ENCODE measurements around the gene AUNIP.

AUNIP gene

GRCh38 chr1:25847929-25848328 lies 11.3 kb downstream of the AUNIP start:
- Histone ChIP-seq H3K4me1 (ENCODE audit: control insufficient read depth, insufficient read depth, low read length) (peaks cover 3% of the 10 kb centered on the region; the same call in 1 of the 2 replicates), H3K36me3 (ENCODE audit: control insufficient read depth in 2 of 2, insufficient read depth in 1 of 2, low read length in 2 of 2) (no peaks in the 10 kb centered on the region), H3K9me3 (ENCODE audit: control insufficient read depth, insufficient read depth, low read depth, low read length) (no peaks in the 10 kb centered on the region), H3K27ac (ENCODE audit: extremely low read depth, low read depth, low read length) (no peak overlapping the region), H3K4me3 (ENCODE audit: low read depth, low read length) (no peak overlapping the region)
- CTCF ChIA-PET: interaction anchor here (0.6 kb wide), 1 partner anchor 397 kb away, joined by 4 read pairs; no protein-coding TSS in a partner anchor
- TF ChIP-seq ZNF426 (tag by site-specific recombination; IDR thresholded peaks at IDR 0.05) (no peak), ZBTB1 (tag by site-specific recombination; IDR thresholded peaks at IDR 0.05) (no peak), ZNF169 (tag by site-specific recombination; IDR thresholded peaks at IDR 0.05) (no peak), ZNF146 (tag by site-specific recombination; IDR thresholded peaks at IDR 0.05) (no peak), SP2 (tag by site-specific recombination; IDR thresholded peaks at IDR 0.05) (no peak), ZNF561 (tag by site-specific recombination; IDR thresholded peaks at IDR 0.05; ENCODE audit: borderline replicate concordance) (no peak), ZNF549 (tag by site-specific recombination; IDR thresholded peaks at IDR 0.05) (no peak), ZFP69B (tag by site-specific recombination; IDR thresholded peaks at IDR 0.05) (no peak)
- TF ChIP-seq, protein P1, sequence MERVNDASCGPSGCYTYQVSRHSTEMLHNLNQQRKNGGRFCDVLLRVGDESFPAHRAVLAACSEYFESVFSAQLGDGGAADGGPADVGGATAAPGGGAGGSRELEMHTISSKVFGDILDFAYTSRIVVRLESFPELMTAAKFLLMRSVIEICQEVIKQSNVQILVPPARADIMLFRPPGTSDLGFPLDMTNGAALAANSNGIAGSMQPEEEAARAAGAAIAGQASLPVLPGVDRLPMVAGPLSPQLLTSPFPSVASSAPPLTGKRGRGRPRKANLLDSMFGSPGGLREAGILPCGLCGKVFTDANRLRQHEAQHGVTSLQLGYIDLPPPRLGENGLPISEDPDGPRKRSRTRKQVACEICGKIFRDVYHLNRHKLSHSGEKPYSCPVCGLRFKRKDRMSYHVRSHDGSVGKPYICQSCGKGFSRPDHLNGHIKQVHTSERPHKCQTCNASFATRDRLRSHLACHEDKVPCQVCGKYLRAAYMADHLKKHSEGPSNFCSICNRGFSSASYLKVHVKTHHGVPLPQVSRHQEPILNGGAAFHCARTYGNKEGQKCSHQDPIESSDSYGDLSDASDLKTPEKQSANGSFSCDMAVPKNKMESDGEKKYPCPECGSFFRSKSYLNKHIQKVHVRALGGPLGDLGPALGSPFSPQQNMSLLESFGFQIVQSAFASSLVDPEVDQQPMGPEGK (tag by site-specific recombination; IDR thresholded peaks at IDR 0.05): no peak
- POLR2A ChIA-PET: interaction anchor here (1.5 kb wide), 1 partner anchor 27 kb away, joined by 3 read pairs; no protein-coding TSS in a partner anchor

GRCh38 chr1:25845664-25846063 lies 13.6 kb downstream of the AUNIP start:
- no peaks in the 10 kb centered on the region for H3K9me3 ChIP-seq (ENCODE audit: control insufficient read depth, insufficient read depth, low read depth, low read length)
- H3K4me1 ChIP-seq (ENCODE audit: control insufficient read depth, insufficient read depth, low read length): peaks cover 3% of the 10 kb centered on the region; the same call in 1 of the 2 replicates
- TF ChIP-seq KLF7 (tag by site-specific recombination; IDR thresholded peaks at IDR 0.05; ENCODE audit: borderline replicate concordance) (no peak), ZNF184 (tag by site-specific recombination; IDR thresholded peaks at IDR 0.05) (no peak), ZNF324 (tag by site-specific recombination; IDR thresholded peaks at IDR 0.05) (no peak), ZNF629 (tag by site-specific recombination; IDR thresholded peaks at IDR 0.05) (no peak), ZNF311 (tag by site-specific recombination; IDR thresholded peaks at IDR 0.05; ENCODE audit: borderline replicate concordance) (no peak), ZXDB (tag by site-specific recombination; IDR thresholded peaks at IDR 0.05) (no peak), ZNF707 (tag by site-specific recombination; IDR thresholded peaks at IDR 0.05) (no peak), OVOL3 (tag by site-specific recombination; IDR thresholded peaks at IDR 0.05) (no peak), ZNF544 (tag by site-specific recombination; IDR thresholded peaks at IDR 0.05) (no peak), ZNF18 (tag by site-specific recombination; IDR thresholded peaks at IDR 0.05) (no peak), ZNF843 (tag by site-specific recombination; IDR thresholded peaks at IDR 0.05) (no peak)
- no peak overlapping the region for H3K4me3 ChIP-seq (ENCODE audit: low read depth, low read length)
- H3K36me3 ChIP-seq (ENCODE audit: control insufficient read depth in 2 of 2, insufficient read depth in 1 of 2, low read length in 2 of 2): no peaks in the 10 kb centered on the region
- H3K27ac ChIP-seq (ENCODE audit: extremely low read depth, low read depth, low read length): no peak overlapping the region
- CTCF ChIA-PET: interaction anchor here (2.0 kb wide), 1 partner anchor 19 kb away, joined by 4 read pairs; no protein-coding TSS in a partner anchor
- POLR2A ChIA-PET: interaction anchor here (1.1 to 1.5 kb wide), 2 partner anchors 13 to 598 kb away, joined by 3 to 4 read pairs; partner anchors contain the start of gene RSRP1
